ENCODE data around the gene NRL.

DNA sequence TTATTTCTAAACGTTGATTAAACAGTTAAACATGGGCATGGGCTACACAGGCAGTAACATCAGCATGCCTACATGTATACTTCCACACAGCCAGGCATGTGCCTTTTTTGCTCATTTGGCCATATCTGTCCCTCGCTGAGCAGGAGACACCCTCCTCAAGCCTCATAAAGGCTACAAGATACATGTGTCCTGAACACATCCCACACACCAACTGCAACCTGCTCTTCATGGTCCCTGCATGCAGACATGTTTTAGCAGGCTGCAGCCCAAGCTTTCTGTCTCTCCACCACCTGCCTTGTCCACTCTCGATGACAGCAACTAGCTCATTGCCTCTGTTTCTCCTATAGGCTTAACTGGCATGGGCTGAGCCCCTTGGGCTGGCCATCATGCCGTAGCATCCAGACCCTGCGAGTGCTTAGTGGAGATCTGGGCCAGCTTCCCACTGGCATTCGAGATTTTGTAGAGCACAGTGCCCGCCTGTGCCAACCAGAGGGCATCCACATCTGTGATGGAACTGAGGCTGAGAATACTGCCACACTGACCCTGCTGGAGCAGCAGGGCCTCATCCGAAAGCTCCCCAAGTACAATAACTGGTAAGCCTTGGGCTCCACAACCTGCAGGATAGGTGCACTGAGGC, 18.1 kb downstream of the NRL start:
- no peak for TF ChIP-seq CTCF (IDR thresholded peaks at IDR 0.05)
- no peak for TF ChIP-seq POLR2A (IDR thresholded peaks at IDR 0.05)
